IPS-18c (cell line): ENCODE results near the gene MMP15.

Experiments used
- H3K4me3 ChIP-seq: 2 replicates; pipeline ENCODE4 v1.7.0; 2013; ENCODE audit warnings: low read depth, mild to moderate bottlenecking, low read length, moderate library complexity; ENCODE audit not compliant: insufficient read depth
- H3K9me3 ChIP-seq: one replicate; pipeline ENCODE4 v1.6.1; 2013; ENCODE audit warnings: mild to moderate bottlenecking, low read length, moderate library complexity; ENCODE audit not compliant: control insufficient read depth, insufficient read depth

The MMP15 gene

GRCh38 chr16:58040945-58041627 lies 15.5 kb downstream of the MMP15 start:
- Histone ChIP-seq H3K4me3 (no peak overlapping the region), H3K9me3 (no peaks in the 10 kb centered on the region)

GRCh38 chr16:58041628-58041955 lies 16.0 kb downstream of the MMP15 start:
- Histone ChIP-seq H3K9me3 (no peaks in the 10 kb centered on the region), H3K4me3 (no peak overlapping the region)

GRCh38 chr16:58042001-58042885 lies 16.7 kb downstream of the MMP15 start:
- H3K9me3 ChIP-seq = no peaks in the 10 kb centered on the region
- no peak overlapping the region for H3K4me3 ChIP-seq

DNA sequence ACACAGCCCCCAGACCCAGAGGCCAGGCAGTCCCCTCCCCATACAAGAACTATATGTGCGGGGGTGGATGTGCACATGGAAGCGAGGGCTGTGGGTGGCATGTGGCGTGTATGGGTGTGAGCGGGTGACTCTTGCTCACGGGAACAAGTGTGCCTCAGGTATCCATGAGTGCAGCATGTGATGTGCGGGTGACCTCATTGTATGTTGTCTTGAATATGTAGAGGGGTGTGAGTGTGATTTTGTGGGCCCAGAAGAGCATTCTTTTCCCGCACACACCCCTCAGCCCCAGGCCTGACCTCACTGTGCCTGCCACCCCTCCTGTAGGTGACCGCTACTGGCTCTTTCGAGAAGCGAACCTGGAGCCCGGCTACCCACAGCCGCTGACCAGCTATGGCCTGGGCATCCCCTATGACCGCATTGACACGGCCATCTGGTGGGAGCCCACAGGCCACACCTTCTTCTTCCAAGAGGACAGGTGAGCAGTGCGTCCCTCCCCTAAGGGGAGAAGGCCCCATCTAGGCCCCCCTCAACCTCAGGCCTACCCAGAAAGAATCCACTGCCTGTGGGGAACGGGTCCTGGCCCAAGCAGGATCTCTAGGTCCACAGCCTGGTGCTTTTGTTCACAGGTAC lies 17.4 kb downstream of the MMP15 start:
- Histone ChIP-seq H3K4me3 (no peak overlapping the region), H3K9me3 (no peaks in the 10 kb centered on the region)

DNA sequence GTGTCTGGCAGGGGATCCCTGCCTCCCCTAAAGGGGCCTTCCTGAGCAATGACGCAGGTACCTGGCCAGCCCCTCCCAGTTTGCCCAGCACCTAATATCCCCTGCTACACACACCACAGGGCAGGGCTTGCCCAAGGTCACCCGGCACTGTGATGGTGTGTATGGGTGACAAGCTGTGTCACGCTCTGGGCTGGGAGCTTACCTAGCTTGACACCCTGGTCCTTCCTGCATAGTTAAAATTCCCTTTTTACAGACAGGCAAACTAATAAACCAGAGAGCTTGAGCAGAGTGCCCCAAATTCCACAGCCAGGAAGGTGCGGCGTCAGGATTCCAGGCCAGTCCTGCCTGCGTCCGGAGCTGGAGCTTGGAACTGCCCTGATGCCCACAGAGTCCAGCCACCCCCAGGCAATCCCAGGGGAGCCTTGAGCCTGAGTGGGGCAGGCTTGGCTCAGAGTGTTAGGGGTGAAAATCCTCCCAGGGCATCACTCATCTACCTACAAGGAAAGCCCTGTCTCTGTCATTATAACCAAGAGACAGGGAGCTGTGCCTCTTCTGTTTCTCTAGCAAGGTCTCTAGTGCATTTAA lies 18.1 kb downstream of the MMP15 start:
- Histone ChIP-seq H3K9me3 (no peaks in the 10 kb centered on the region), H3K4me3 (no peak overlapping the region)

DNA sequence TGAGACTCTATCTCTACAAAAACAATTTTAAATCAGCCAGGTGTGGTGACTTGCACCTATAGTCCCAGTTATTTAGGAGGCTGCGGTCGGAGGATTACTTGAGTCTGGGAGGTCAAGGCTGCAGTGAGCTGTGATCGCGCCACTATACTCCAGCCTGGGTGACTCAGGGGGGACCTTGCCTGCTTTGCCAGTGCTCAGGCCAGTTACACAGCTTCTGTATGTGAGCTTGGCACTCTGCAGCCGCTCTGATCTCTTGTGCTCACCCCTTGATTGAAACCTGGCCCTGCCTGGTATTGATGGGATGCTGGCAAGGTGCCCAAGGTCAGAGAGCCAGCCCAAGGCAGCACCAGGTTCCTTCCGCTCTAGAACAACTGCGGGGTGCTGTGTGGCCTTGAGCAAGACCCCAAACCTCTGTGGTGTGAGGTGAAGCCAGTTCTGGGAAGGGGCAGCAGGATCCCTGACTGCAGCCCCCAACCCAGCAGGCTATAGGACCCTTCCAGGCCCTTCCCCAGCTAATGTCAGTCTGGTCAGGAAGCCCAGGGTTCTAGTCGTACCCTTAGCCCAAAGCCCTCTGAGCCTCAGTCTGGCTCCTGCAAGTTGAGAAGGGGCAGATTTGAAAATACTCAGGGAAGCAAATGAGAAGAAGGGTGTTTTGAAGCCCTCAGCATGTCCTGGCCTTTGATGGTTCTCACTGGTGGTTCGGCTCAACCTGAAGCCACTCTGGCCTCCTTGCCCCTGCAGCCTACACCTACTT lies 18.9 kb downstream of the MMP15 start:
- Histone ChIP-seq H3K4me3 (no peak overlapping the region), H3K9me3 (no peaks in the 10 kb centered on the region)

DNA sequence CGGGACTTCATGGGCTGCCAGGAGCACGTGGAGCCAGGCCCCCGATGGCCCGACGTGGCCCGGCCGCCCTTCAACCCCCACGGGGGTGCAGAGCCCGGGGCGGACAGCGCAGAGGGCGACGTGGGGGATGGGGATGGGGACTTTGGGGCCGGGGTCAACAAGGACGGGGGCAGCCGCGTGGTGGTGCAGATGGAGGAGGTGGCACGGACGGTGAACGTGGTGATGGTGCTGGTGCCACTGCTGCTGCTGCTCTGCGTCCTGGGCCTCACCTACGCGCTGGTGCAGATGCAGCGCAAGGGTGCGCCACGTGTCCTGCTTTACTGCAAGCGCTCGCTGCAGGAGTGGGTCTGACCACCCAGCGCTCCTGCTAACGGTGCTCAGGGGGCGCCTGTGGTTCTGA lies 19.5 kb downstream of the MMP15 start:
- no peak overlapping the region for H3K4me3 ChIP-seq
- no peaks in the 10 kb centered on the region for H3K9me3 ChIP-seq

DNA sequence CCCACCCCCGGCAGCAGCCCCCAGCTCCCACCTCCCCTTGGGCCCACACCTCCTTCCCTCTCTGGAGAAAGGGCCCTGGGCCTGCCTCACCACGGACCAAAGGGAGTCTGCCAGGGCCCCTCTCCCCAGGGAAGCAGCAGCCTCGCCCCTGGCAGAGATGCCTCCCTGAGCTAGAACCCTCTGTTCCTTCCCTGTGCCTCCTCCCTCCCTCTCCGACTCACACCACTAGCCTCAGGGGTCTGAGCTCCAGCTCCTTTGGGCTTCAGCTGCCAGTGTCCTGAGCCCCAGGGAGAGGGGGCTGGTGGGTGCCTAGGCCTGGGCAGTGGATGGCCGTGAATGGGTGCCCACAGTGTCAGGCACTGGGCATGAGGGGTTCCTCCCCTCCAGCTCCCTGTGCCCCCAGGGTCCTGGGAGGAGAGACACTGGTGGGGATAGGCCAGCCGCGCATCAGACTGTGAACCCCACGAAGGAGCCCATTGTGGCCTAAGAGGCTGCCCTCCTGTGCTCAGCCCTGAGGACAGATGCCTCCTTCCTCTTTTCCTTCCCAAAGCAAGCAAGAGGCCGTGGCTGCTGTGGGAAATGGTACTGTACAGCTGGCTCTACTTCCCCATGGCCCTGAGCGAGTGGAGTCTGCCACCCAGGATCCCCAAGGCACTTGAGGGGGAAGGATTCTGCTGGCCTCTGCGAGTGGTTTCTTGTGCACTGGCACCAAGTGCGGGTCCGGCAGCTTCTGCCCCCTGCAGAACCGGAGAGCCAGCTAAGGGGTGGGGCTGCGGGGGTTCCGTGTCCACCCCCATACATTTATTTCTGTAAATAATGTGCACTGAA lies 20.7 kb downstream of the MMP15 start:
- Histone ChIP-seq H3K9me3 (no peaks in the 10 kb centered on the region), H3K4me3 (no peak overlapping the region; the same call in 1 of the 2 replicates)

DNA sequence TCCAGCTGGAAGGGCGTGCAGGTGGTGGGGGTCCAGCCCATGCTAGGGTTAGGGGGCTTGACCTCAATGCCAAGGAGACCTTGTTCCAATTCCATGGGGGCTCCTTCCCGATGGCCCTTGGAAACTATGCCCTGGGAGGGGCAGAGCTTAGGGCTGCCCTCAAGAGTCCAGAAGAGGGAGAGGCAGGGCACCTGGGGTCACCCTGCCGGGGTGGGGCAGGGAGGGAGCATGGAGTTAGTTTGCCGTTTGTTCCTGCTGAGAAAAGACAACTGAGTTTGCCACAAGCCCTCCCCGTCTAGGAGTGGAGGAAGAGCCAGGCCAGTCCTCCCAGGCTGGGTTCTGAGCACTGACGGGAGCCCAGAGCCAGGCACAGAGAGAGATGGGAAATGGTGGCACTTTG lies 21.4 kb downstream of the MMP15 start:
- Histone ChIP-seq H3K9me3 (no peaks in the 10 kb centered on the region), H3K4me3 (no peak overlapping the region)

GRCh38 chr16:58047557-58048348 lies 22.2 kb downstream of the MMP15 start:
- Histone ChIP-seq H3K9me3 (no peaks in the 10 kb centered on the region), H3K4me3 (no peak overlapping the region)

GRCh38 chr16:58048494-58049231 lies 23.1 kb downstream of the MMP15 start:
- H3K9me3 ChIP-seq = no peaks in the 10 kb centered on the region
- H3K4me3 ChIP-seq = no peak overlapping the region; the same call in 1 of the 2 replicates

DNA sequence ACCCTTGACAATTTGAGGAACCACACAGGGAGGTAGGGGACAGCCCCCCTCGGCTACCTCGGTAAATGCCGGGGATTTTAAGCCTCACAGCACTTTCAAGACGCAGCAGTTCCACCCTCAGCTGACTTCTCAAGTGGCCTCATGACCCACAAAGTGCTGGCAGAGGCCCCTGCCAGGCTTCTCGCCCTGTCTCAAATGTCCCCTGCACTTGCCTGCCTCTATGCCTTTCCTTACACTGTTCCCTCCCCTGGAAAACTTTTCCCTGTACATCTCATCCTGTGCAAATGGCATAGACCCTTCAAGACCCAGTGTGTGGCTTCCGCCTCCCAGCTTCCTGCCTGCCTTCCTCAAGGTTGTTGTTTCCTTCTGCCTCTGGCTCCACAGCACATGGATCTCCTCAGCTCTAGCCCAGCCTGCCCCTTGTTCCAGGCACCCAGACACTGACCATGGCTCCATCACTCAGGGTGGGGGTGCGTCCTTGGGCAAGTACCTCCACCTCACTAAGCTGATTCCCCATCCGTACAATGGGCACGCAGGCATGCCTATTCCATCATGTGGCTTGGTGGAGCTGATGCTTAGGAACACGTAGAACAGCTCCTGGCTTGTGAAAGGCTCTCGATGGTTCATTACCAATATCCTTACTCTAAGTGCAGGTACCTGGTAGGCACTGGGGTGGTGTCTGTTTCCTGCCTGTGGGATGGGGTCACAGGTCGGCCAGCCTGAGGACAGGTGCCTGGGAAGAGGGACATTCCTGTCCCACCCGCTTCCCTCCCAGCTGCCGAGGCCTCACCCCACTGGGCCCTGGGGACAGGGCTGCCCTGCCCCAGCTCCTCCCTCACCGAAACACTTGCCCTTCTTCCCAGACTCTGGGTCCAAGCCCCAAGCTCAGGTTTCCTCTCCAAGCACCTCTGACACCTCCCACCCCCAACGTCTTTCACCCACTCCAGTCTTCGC lies 24.0 kb downstream of the MMP15 start:
- Histone ChIP-seq H3K9me3 (no peaks in the 10 kb centered on the region), H3K4me3 (no peak overlapping the region)

- H3K4me3 ChIP-seq = no peak overlapping the region
- no peaks in the 10 kb centered on the region for H3K9me3 ChIP-seq
Measured at GRCh38 chr16:58051296-58051695, 25.7 kb downstream of the MMP15 start.
